ENCODE data around the gene TMEM132D. TPM values are rescaled to one million over a fixed set of nuclear protein-coding genes. Genes with fewer than 3 reads are reported as not detected.

TMEM132D gene
- total and polyA plus RNA-seq, 2 donors (not counting 3 experiments of a cell fraction or from before 2014, with no cell fraction given): not detected

GRCh38 chr12:129772501-129773493 lies 131.0 kb downstream of the TMEM132D start:
- CTCF ChIA-PET: no interaction called here
- H3K27me3 ChIP-seq (ENCODE audit: control insufficient read depth in 2 of 2, insufficient read depth in 2 of 2, low read length in 2 of 2): no peaks in the 10 kb centered on the region
- no peaks in the 10 kb centered on the region for H4K20me1 ChIP-seq (replicated peaks; ENCODE audit: control insufficient read depth, extremely low read depth, insufficient read depth, low read length)
- FAIRE-seq (no peak), DNase-seq (ENCODE audit: low read depth, low spot score) (no peak)
- no peaks in the 10 kb centered on the region for H3K9me1 ChIP-seq (replicated peaks; ENCODE audit: control insufficient read depth, extremely low read depth, insufficient read depth, low read length)
- H3K4me1 ChIP-seq (ENCODE audit: control insufficient read depth, extremely low read depth, insufficient read depth, low read length): no peaks in the 10 kb centered on the region
- BruUV-seq (replicated peaks): no TSS peak
- no peak overlapping the region for H2AFZ ChIP-seq (ENCODE audit: low read depth, low read length)
- no peak overlapping the region for H3K27ac ChIP-seq (ENCODE audit: insufficient read depth, low read depth, low read length)
- TF ChIP-seq MYC (IDR thresholded peaks at IDR 0.05; ENCODE audit: low read depth, low read length): no peak
- TF ChIP-seq GATA2 (IDR thresholded peaks at IDR 0.05; ENCODE audit: insufficient read depth, insufficient read length, low read depth, low read length): no peak
- TF ChIP-seq CTCF (IDR thresholded peaks at IDR 0.05; ENCODE audit: extremely low read depth in 1 of 2, insufficient read depth in 1 of 2, low read depth in 1 of 2, low read length in 2 of 2): no peak
- TF ChIP-seq POLR2AphosphoS5 (IDR thresholded peaks at IDR 0.05; ENCODE audit: insufficient read depth, low read depth, low read length): no peak
- no peak for TF ChIP-seq FOS (IDR thresholded peaks at IDR 0.05; ENCODE audit: borderline replicate concordance, insufficient read depth, low read length)
- no peak for TF ChIP-seq MAX (IDR thresholded peaks at IDR 0.05; ENCODE audit: insufficient read depth, insufficient read length)
- no peak for TF ChIP-seq JUN (IDR thresholded peaks at IDR 0.05; ENCODE audit: borderline replicate concordance, insufficient read depth, insufficient read length, low read depth)
- no peak for TF ChIP-seq EZH2 (IDR thresholded peaks at IDR 0.05; ENCODE audit: borderline replicate concordance, low read depth, low read length, severe bottlenecking)
- no peak for TF ChIP-seq POLR2A (IDR thresholded peaks at IDR 0.05; ENCODE audit: low read depth, low read length)
- no peak overlapping the region for H3K9ac ChIP-seq (replicated peaks; ENCODE audit: extremely low read depth, insufficient read depth, low read length)
- intact Hi-C loops (cut with micrococcal nuclease) (no loop called here), dilution Hi-C loops (cut with MboI; ENCODE audit: extremely low pct_ligation_motif_present, low sequenced_read_pairs) (no loop called here)
- no peak overlapping the region for H3K4me2 ChIP-seq (ENCODE audit: insufficient read depth, low read length)
- H3K36me3 ChIP-seq (ENCODE audit: control insufficient read depth in 2 of 2, extremely low read depth in 1 of 2, insufficient read depth in 2 of 2, low read length in 2 of 2): no peaks in the 10 kb centered on the region
- peaks cover 4% of the 10 kb centered on the region for H3K9me3 ChIP-seq (replicated peaks; ENCODE audit: control insufficient read depth, insufficient read depth, low read length)
- H3K79me2 ChIP-seq (ENCODE audit: control insufficient read depth, insufficient read depth, low read length): no peaks in the 10 kb centered on the region
- POLR2A ChIA-PET: no interaction called here
- no peak overlapping the region for H3K4me3 ChIP-seq (replicated peaks in 1 of 3; ENCODE audit: insufficient read depth in 1 of 3, low read depth in 1 of 3, low read length in 3 of 3)
